Activated CD4-positive, CD25-positive, alpha-beta regulatory T cell treated with anti-CD3 and anti-CD28 coated beads, Interleukin-2, amount 50 U/mL, for 16 hours (primary cell): ENCODE measurements around the gene B3GNT2.
"Not testable (repeated sequence)": the region's sequence is repeated elsewhere in the genome, so short reads cannot be mapped to it uniquely, and the experiment has no call there.

Source experiments
- DNase-seq: peaks from one replicate; pipeline ENCODE4 v3.0.0-alpha.2; 2020; ENCODE audit warnings: low read depth, low spot score

B3GNT2 gene

GRCh38 chr2:62185475-62186155 is 10.3 kb upstream of the B3GNT2 start:
- DNase-seq: no peak

GRCh38 chr2:62186156-62186905 is 9.6 kb upstream of the B3GNT2 start:
- no peak for DNase-seq

- DNase-seq: no peak
Observed at GRCh38 chr2:62187246-62187645, 8.7 kb upstream of the B3GNT2 start.

GRCh38 chr2:62188416-62188815 is 7.5 kb upstream of the B3GNT2 start:
- no peak for DNase-seq

- DNase-seq: no peak
Observed at GRCh38 chr2:62189196-62189595, 6.7 kb upstream of the B3GNT2 start.

GRCh38 chr2:62192811-62193210 is 3.1 kb upstream of the B3GNT2 start:
- DNase-seq: no peak

GRCh38 chr2:62194558-62195420 is 1.1 kb upstream of the B3GNT2 start:
- DNase-seq: no peak

GRCh38 chr2:62196278-62196901 is 475 bp downstream of the B3GNT2 start:
- no peak for DNase-seq

GRCh38 chr2:62197011-62197924 is 1.4 kb downstream of the B3GNT2 start:
- no peak for DNase-seq

GRCh38 chr2:62197925-62198633 is 2.2 kb downstream of the B3GNT2 start:
- DNase-seq: no peak

- DNase-seq: not testable (repeated sequence)
Observed at GRCh38 chr2:62198854-62199253, 2.9 kb downstream of the B3GNT2 start.

- DNase-seq: no peak
Observed at GRCh38 chr2:62199392-62200125, 3.6 kb downstream of the B3GNT2 start.

- DNase-seq: no peak
Observed at GRCh38 chr2:62200291-62200841, 4.5 kb downstream of the B3GNT2 start.

- no peak for DNase-seq
Observed at GRCh38 chr2:62200868-62201267, 5.0 kb downstream of the B3GNT2 start.

- DNase-seq: no peak
Observed at GRCh38 chr2:62201307-62201706, 5.4 kb downstream of the B3GNT2 start.

GRCh38 chr2:62202019-62202722 is 6.3 kb downstream of the B3GNT2 start:
- no peak for DNase-seq

- DNase-seq: no peak
Observed at GRCh38 chr2:62202729-62203128, 6.8 kb downstream of the B3GNT2 start.

- no peak for DNase-seq
Observed at GRCh38 chr2:62203459-62203858, 7.5 kb downstream of the B3GNT2 start.
